Stimulated activated naive CD4-positive, alpha-beta T cell treated with Interleukin-2 at 50 U/mL for 16 hours (primary cell): ENCODE data around the gene DNAJB8.

Experiments used
- DNase-seq: peaks from one replicate; lab custom pipeline; 2025; lab: John Stamatoyannopoulos, UW

DNAJB8 gene

DNA sequence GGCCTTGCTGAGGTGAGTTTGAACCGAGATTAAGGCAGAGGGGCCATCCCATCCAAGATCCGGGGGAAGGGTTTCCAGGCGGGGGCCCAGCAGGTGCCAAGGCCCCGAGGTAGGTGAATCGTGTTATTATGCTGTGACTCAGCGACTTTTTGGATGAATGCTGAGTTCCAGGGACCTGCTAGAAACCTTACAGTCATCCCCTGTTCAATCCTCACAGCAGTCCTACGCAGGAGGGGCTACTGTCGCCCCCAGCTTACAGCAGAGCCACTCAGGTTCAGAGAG lies 40.9 kb downstream of the DNAJB8 start:
- no peak for DNase-seq

- DNase-seq = no peak
These were observed 41.4 kb downstream of the DNAJB8 start for GRCh38 chr3:128425142-128425845.

GRCh38 chr3:128424508-128425069 lies 42.1 kb downstream of the DNAJB8 start:
- DNase-seq = no peak

DNA sequence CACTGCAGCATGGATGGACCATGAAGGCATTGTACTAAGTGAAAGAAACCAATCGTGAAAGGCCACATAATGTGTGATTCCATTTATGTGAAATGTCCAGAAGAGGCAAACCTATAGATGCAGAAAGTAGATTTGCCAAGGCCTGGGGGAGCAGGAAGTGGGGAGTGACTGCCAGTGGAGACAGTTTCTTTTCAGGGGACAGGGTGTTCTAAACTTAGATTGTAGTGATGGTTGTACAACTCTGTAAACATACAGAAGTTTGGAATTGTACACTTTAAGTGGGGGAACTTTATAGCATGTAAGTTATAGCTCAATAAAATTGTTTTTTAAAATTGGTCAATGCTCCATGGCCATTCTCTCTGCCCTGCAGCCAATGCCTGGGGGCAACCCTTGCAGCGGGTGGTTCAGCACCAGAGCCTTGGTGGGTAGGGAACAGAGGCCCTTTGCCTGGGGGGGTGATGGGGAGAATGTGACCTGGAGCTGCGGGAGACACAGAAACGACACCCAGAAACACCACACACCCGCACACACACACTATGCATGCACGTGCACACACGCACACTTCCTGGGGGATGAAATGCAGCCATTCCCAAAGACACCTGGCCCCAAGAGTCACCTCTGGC lies 43.1 kb downstream of the DNAJB8 start:
- no peak for DNase-seq

- no peak for DNase-seq
These were observed 43.7 kb downstream of the DNAJB8 start for GRCh38 chr3:128422762-128423524.

DNA sequence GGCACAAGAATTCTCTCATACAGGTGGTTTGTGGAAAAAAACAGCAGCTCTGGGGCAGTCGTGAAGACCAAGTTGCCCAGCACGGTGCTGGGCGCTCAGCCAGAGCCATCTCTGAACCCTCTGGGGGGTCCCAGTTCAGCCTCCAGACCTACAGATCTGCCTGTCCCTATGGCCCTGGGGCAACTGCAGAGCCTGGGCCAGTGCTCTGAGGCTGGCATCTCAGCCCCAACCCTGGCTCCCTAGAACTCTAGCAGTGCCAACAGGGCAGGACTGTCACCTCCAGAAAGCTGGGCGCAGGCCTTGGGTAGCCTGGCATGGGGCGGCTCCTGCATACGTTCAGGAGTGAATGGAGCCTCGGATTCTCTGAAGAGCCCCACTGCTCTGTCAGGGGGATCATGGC lies 44.7 kb downstream of the DNAJB8 start:
- no peak for DNase-seq

DNA sequence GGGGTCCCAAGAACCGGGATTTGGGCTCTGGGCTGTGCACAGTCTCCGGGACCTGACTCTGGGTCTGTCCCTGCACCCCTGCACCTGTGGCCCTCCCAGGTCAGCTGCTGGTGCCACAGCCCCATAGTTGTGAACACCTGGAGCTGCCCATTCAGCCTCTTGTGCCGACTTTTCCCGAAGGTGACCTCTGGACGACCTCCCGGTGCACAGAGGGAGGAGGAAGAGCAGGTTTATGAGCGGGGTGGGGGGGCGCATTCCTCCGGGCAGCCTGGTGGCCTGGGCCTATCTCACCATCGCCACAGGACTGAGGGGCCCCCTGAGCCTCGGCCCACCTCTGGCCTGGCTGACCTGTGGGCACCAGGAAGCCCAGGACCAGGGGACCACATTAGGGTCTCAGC lies 45.3 kb downstream of the DNAJB8 start:
- no peak for DNase-seq

GRCh38 chr3:128420720-128421438 lies 45.8 kb downstream of the DNAJB8 start:
- DNase-seq = no peak

DNA sequence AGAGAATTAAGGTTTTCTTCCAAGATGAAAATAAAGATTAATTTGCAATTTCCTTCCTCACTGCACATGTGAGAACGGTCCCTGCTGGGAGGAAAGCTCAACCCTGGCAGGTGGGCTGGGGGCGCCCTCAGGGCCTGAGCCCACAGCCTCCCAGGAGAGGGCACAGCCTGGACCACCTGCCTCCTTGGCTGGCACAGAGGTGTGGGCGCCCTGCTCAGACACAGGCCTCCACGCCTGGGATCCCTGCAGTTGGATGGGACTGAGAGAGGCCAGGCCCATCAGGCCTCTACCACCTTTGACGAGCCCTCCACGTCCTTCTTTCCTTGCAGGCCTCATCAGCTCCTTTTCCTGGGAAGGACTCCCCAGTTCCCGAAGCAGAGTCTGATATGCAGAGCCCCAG lies 46.4 kb downstream of the DNAJB8 start:
- no peak for DNase-seq

DNA sequence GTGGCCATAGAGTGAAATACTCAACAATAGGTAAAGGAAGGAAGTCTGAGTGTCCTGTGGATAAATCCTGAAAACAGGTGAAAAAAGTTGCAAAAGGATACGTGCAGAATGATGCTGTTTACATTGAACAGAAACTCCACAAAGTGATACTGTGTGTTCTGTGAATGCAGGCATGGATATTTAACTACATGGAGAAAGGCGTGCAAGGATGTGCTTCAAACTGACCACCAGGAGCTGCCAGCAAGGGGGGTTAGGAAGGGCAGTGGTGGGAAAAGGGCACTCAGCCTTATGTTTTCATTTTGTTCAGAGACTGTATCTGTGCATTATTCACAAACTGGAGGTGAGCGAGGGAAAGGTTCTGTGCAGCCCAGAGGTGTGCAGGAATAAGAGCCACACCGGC lies 47.4 kb downstream of the DNAJB8 start:
- DNase-seq = no peak

DNA sequence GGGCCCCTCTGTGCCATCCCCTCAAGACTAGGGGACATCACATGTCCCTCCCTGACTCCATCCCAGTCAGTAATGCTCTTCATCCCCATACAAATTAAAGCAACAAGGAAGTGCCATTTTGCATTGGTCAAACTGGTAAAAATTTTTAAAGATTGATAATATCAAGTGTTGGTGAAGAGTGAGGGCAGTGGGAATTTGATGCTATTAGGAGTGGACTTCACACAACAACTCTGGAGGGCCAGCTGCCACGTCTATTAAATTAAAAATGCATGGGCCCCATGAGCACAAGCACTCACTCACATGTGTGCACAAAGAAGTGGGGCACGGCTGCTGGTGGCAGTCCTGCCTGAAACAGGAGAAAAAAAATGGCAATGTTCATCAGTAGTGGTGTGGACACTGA lies 47.8 kb downstream of the DNAJB8 start:
- DNase-seq = no peak

- no peak for DNase-seq
These were observed 50.0 kb downstream of the DNAJB8 start for GRCh38 chr3:128416578-128417211.

DNA sequence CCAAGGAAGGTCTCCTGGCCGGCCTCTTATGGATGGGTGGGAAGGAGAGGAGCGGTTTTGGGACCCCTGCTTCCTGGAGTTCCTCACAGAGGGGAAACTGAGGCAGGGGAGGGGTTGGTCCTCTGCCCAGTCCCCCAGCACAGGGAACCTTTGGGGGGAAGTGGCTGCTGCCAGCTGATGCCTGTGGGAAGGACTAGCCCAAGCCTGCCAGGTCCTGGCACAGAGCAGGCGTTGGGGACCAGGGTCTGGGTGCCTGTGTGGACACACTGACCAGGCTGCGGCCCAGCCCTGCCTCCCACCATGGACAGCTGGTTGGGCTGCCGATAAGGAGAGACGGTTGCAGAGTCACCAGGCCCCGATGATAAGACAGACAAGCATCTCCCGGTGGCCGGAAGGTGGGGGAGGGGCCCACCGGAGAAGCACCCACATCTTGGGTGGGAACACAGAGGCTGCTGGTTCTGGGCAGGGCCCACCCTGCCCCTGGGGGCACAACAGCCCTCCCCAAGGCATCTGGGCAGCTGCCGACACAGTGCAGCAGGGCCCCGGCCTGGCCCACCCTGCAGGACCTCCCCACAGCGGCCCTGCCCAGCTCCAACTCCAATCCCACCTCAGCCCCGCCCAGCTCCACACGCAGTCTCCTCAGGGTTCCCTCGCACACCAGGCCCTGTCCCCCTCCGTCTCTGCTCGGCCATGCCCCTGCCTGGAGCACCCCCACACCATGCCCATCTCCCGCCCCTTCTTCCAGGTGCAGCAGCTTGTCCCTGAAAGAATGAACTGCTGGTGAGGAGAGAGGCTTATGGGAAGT lies 50.7 kb downstream of the DNAJB8 start:
- DNase-seq = no peak

DNA sequence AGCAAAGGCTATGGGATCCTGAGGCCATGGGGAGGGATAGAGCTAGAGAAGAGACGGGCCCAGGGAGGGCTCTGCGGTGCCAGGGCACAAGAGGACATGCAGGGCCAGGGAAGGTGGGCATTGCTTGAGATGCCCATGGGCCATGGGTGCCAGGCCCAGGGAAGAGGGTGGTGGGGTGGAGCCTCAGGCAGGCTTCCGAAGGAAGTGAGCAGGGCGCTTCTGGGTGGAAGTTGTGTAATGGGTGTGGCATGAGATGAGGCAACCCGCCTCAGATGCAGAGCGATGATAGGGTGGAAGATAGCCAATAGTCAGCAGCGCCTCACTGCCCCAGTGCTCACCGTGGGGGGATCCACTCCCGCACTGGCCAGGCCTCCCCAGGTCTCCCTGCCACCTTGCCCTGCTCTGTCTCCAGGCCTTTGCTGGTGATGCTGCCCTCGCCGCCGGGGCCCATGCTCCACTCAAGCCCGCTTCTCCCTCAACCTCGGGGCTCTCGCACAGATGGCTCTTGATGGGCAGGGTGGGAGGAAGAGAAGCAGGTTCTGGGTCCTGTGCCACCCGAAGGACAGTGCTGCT lies 51.4 kb downstream of the DNAJB8 start:
- DNase-seq = no peak

- no peak for DNase-seq
These were observed 53.1 kb downstream of the DNAJB8 start for GRCh38 chr3:128413413-128414205.

DNA sequence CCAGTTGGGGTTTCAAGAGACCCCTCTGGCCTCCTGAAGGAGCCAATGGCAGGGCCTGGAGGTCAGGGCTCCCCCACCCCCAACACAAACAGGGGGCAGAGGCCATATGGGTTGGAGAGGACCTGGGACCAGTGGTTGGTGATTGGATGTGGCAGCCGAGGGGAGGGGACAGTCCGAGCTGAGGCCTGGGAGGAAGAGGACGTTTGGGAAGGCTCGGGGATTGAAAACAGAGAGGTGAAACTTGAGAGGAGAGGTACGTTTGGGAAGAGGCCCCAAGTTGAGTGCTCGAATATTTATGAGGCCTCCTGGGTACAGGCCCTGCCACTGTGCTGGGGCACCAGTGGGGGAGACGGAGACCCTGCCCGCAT lies 53.7 kb downstream of the DNAJB8 start:
- DNase-seq = no peak
